Measurements from ENCODE around the gene HOXA6.
A peak's percentile ranks its signal among the peaks of the same experiment; 100 is the strongest.

HOXA6 gene

GRCh38 chr7:27100694-27101170 is 46.8 kb downstream of the HOXA6 start:
- Mint-ChIP-seq H3K36me3 (peaks cover 6% of the 10 kb centered on the region), H3K27me3 (peaks cover 100% of the 10 kb centered on the region), H3K4me1 (peaks cover 17% of the 10 kb centered on the region), H3K9me3 (no peaks in the 10 kb centered on the region), H3K27ac (no peak overlapping the region), H3K4me3 (no peak overlapping the region)
- CTCF ChIA-PET, result no interaction called here
- no peak for DNase-seq

- CTCF ChIA-PET, result no interaction called here
- DNase-seq, result no peak
- no peak overlapping the region for H3K27ac Mint-ChIP-seq
- H3K36me3 Mint-ChIP-seq, result peaks cover 6% of the 10 kb centered on the region
- no peak overlapping the region for H3K4me3 Mint-ChIP-seq
- peaks cover 100% of the 10 kb centered on the region for H3K27me3 Mint-ChIP-seq
- H3K9me3 Mint-ChIP-seq, result no peaks in the 10 kb centered on the region
- peaks cover 22% of the 10 kb centered on the region for H3K4me1 Mint-ChIP-seq
Measured at GRCh38 chr7:27099453-27100370, 47.9 kb downstream of the HOXA6 start.

DNA sequence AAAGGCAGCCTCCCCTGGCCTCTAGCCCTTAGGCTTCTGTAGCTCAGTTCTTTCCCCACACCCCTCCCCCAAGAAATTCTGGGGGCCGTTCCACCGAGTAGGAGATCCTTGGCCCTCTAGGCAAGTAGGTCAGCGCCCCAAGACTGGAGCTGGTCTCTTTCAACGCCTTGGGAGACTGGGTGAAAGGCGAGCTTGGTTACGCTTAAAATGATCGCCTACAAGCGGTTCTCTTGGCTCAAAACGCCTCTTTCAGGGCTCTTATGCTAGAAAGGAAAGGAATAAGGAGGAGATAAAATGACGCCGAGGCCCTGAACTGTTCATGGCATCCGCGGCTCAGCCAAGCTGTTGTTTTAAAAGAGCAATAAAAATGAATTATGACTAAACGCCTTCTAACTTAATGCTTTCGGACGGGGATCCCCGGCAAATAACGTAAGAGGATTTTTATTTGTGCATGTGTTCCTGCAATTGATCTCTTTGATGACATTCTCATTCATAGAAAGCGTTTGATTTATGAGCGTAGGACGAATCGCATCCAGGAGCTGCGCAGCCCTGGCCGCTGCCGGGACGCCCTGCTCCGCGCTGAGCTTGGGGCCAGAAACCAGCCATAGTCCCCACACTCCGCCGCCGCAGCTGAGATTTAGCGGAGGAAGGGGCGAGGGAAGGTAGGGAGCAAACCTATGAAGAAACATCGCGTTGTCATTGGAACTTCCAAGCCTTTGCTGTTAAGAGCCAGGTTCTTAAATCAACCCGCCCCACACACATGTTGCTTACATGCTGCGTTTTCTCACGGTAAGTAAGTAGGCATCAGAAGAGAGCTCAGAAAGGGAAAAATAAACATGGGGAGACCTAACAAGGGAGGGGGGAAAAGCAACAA is 48.8 kb downstream of the HOXA6 start:
- no peak for DNase-seq
- peaks cover 6% of the 10 kb centered on the region for H3K36me3 Mint-ChIP-seq
- H3K9me3 Mint-ChIP-seq, result no peaks in the 10 kb centered on the region
- CTCF ChIA-PET, result interaction anchor here (0.9 kb wide), 1 partner anchor 62 kb away, joined by 4 read pairs; no protein-coding TSS in a partner anchor
- no peak overlapping the region for H3K27ac Mint-ChIP-seq
- H3K4me1 Mint-ChIP-seq, result peaks cover 22% of the 10 kb centered on the region
- H3K27me3 Mint-ChIP-seq, result peaks cover 100% of the 10 kb centered on the region
- H3K4me3 Mint-ChIP-seq, result no peak overlapping the region

DNA sequence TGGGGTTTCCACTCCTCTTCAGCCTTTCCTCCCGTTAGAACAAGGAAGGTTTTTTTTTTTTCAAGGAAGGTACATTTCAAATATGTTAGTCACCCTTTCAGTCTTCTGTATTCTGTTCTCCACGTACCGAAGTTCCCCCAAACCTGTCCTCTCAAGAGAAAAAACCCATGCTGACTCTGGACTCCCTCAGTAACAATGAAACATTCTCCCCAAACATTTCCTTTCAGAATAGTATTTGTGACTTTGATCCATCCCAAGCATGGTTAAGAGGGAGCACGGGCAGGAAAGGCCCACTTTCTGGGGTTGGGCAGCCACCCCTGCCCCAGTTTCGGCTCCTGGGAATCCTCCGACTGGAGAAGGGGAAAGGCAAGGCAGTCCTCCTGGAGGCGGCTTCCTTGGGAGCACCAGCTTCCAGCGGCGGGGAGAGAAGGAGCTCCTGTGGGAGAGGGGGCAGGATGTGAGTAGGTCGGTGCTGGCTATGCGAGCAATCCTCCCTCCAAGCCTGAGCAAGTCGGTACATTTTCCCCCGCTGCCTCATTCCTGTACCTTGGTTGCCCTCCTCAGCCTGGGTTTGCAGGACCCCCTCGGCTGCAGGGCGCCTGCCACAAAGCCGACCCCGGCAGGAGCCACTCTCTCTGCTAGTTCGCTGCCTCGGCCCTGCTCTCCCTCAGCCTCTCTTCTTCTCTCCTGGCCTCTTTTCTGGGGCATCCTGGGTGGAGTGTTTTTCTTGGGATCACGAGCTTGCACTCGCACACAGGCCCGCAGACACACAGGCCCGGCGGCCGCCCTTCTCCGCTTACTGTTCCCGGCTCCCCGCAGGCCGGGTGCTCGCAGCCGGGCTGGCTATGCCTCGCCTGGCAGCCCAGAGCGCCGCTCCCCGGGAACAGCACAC is 49.6 kb downstream of the HOXA6 start:
- DNase-seq, result no peak
- Mint-ChIP-seq H3K4me3 (peak overlapping the region; percentile 83), H3K9me3 (no peaks in the 10 kb centered on the region), H3K27me3 (peaks cover 96% of the 10 kb centered on the region), H3K27ac (no peak overlapping the region), H3K36me3 (peaks cover 6% of the 10 kb centered on the region), H3K4me1 (peaks cover 22% of the 10 kb centered on the region)
- CTCF ChIA-PET, result interaction anchor here (0.9 to 1.0 kb wide), 2 partner anchors 54 to 63 kb away, joined by 4 read pairs; partner anchors contain the start of gene HOXA3

GRCh38 chr7:27096768-27097514 is 50.6 kb downstream of the HOXA6 start:
- H3K4me1 Mint-ChIP-seq, result peaks cover 18% of the 10 kb centered on the region

GRCh38 chr7:27095897-27096767 is 51.4 kb downstream of the HOXA6 start, which contains the start of gene HOXA1:
HOXA1 (minus strand) TSS chr7:27096000; CDS start chr7:27095912, 88 bp downstream.
- CTCF ChIA-PET, result interaction anchor here (0.7 to 1.6 kb wide), 4 partner anchors 55 to 237 kb away, joined by 3 to 6 read pairs (median 4); partner anchors contain the start of gene HOXA3
- H3K27ac Mint-ChIP-seq, result peak within 1 kb of the TSS; percentile 82
- peak within 1 kb of the TSS; percentile 83 for H3K4me3 Mint-ChIP-seq
- peaks cover 6% of the 10 kb centered on the region for H3K36me3 Mint-ChIP-seq
- H3K4me1 Mint-ChIP-seq, result peaks cover 19% of the 10 kb centered on the region
- H3K9me3 Mint-ChIP-seq, result no peaks in the 10 kb centered on the region
- peaks cover 95% of the 10 kb centered on the region for H3K27me3 Mint-ChIP-seq
- peak; percentile 83 for DNase-seq

More at GRCh38 chr7:27096768-27097514, 50.6 kb downstream of the HOXA6 start:
- Mint-ChIP-seq H3K27me3 (peaks cover 95% of the 10 kb centered on the region), H3K4me3 (peak overlapping the region; percentile 83), H3K36me3 (peaks cover 6% of the 10 kb centered on the region), H3K27ac (peak overlapping the region; percentile 8), H3K9me3 (no peaks in the 10 kb centered on the region)
- peak; percentile 27 for DNase-seq
- CTCF ChIA-PET, result interaction anchor here (0.7 to 1.6 kb wide), 4 partner anchors 54 to 238 kb away, joined by 3 to 6 read pairs (median 4); partner anchors contain the start of gene HOXA3

Data from activated naive CD4-positive, alpha-beta T cell treated with anti-CD3 and anti-CD28 coated beads, Interleukin-2, amount 10 ng/mL, durations not matched to agents 7 days and 5 days (primary cell).